Prostate gland (tissue), 2 donors: ENCODE measurements around the gene WNK1. TPM values are rescaled to one million over a fixed set of nuclear protein-coding genes. Genes with fewer than 3 reads are reported as not detected.

Experiments
- DNase-seq: peaks from one replicate; pipeline ENCODE4 v3.0.0-alpha.2; 2019; ENCODE audit warnings: low spot score
- H3K27ac ChIP-seq, 2 donors: fragments of 200-600 bp; sonication (generic); 2 replicates each; pipeline ENCODE4 v1.5.1; 2017 to 2019
- H3K27me3 ChIP-seq: fragments of 200-600 bp; sonication (generic); replicated peaks from 2 replicates; pipeline ENCODE4 v1.5.1; 2019; ENCODE audit not compliant: insufficient read depth
- H3K36me3 ChIP-seq, 2 donors: fragments of 200-600 bp; sonication (generic); 1 replicate in 1 of 2; 2 replicates in 1 of 2; pipeline versions ENCODE4 v1.5.1 to v1.8.1; 2017 to 2019
- H3K4me1 ChIP-seq: fragments of 200-600 bp; sonication (generic); replicated peaks from 2 replicates; pipeline ENCODE4 v1.5.1; 2019
- H3K4me3 ChIP-seq, 2 donors: fragments of 200-600 bp; sonication (generic); 2 replicates each; pipeline ENCODE4 v1.5.1; 2017 to 2019
- H3K9me3 ChIP-seq: fragments of 200-600 bp; sonication (generic); 2 replicates; pipeline ENCODE4 v1.5.1; 2017
- POLR2A ChIP-seq: fragments of 450-650 bp; IDR thresholded peaks from one replicate; pipeline ENCODE4 v1.6.1; 2016; ENCODE audit warnings: antibody characterized with exemption, mild to moderate bottlenecking
- POLR2AphosphoS5 ChIP-seq: sonication (generic); formaldehyde crosslinking; IDR thresholded peaks from one replicate; pipeline ENCODE4 v1.6.1; 2017; ENCODE audit warnings: antibody characterized with exemption
- WGBS: methylation state at CpG from one replicate; pipeline ENCODE4 v1.1.5; 2018; 5-methylcytosine and 5-hydroxymethylcytosine counted together
- intact Hi-C: fragments of 100-400 bp; cut with DNase I; formaldehyde crosslinking; loops from one replicate; pipeline ENCODE4 v1.14.2; 2022
- total RNA-seq, 2 donors: library from RNA; depleted of rRNA; stranded (reverse); fragments of >200 nt; gene quantifications; one replicate each; pipeline ENCODE4 v1.1.0, GENCODE V29; 2016
- TF ChIP-seq, protein P1 (sequence below), 4 experiments: fragments of 200-600 bp in 2 of 4; fragments of 450-650 bp in 2 of 4; sonication (generic) in 2 of 4; IDR thresholded peaks; 1 replicate in 3 of 4; 2 replicates in 1 of 4; pipeline ENCODE4 v1.5.1; 2016 to 2019; ENCODE audit warnings: antibody characterized with exemption in 4 of 4, mild to moderate bottlenecking in 2 of 4, moderate library complexity in 2 of 4

Gene WNK1
- total RNA-seq, 2 donors from 2014 or later = 82.7 to 223 TPM

DNA sequence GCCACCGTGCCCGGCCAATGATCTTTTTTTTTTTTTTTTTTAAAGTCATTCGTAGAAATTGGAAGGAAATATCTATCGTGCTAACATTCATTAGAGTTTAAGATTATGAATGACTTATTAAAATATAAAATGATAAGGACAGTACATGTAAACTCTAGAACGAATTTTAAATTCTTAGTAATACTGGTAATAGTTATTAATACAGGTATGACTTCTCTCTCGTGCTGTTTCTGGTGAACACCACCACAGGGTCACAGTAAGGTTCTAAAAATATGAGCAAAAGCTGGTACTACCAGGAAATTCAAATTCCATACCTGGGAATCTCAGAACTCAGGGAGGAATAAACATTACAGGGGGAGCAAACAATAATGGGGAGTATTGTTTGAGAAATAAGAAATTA, 26.2 kb downstream of the WNK1 start:
- no peaks in the 10 kb centered on the region for H3K9me3 ChIP-seq
- 87% methylated on average over 6 of the region's 6 CpGs for WGBS
- H3K27ac ChIP-seq = no peak overlapping the region
- H3K4me1 ChIP-seq = peaks cover 6% of the 10 kb centered on the region
- no peaks in the 10 kb centered on the region for H3K27me3 ChIP-seq
- H3K4me3 ChIP-seq = no peak overlapping the region
- intact Hi-C loops = no loop called here
- TF ChIP-seq POLR2AphosphoS5 (no peak), POLR2A (no peak)
- TF ChIP-seq, protein P1, sequence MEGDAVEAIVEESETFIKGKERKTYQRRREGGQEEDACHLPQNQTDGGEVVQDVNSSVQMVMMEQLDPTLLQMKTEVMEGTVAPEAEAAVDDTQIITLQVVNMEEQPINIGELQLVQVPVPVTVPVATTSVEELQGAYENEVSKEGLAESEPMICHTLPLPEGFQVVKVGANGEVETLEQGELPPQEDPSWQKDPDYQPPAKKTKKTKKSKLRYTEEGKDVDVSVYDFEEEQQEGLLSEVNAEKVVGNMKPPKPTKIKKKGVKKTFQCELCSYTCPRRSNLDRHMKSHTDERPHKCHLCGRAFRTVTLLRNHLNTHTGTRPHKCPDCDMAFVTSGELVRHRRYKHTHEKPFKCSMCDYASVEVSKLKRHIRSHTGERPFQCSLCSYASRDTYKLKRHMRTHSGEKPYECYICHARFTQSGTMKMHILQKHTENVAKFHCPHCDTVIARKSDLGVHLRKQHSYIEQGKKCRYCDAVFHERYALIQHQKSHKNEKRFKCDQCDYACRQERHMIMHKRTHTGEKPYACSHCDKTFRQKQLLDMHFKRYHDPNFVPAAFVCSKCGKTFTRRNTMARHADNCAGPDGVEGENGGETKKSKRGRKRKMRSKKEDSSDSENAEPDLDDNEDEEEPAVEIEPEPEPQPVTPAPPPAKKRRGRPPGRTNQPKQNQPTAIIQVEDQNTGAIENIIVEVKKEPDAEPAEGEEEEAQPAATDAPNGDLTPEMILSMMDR (IDR thresholded peaks at IDR 0.05) = no peak
- DNase-seq = no peak
- no peaks in the 10 kb centered on the region for H3K36me3 ChIP-seq

DNA sequence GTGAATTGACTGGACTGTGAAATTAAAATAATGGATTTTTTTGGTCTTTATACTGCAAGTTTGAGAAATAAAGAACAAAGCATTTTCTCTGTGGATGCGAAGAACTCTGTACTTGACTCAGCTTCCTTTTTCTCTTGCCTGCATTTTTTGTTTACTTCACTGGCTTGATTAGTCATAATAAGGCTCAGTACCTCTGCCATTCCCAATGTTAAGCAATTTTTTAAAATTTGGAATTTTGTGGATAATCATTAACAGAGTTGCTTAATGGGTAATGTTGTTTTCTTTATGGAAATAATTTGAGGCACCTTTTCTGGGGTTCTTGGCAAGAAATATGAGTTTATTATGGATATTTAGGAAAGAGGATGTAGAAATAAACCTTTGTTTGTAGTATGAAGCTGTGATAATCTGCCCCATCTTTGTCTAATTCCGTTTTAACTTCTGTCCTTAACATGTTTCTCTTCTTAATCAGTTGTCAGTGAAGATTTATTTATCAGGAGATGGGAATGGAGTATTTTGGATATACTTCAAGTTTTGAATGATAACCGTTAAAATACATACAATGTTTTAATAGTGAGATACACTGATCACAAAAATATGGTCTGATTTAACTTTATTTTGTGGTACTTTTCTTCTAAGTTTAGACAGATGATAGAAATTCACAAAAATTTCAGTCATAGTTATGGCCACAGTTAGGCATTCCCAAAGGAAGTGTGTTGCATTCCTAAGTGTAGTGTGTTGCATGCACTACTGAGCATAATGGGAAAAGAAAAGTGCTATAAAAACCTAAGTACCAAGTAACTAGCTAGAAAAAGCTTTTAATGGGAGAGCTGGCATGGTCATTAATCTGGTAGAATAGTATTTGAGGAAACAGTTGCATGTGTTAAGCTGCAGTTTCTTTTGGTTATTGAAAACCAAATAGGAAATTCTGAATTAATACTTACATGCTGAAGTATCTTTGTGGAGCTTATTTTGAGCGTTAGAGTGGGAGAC, 27.7 kb downstream of the WNK1 start:
- no peak for DNase-seq
- H3K36me3 ChIP-seq = no peaks in the 10 kb centered on the region
- TF ChIP-seq POLR2AphosphoS5 = no peak
- TF ChIP-seq POLR2A = no peak
- TF ChIP-seq, protein P1 (IDR thresholded peaks at IDR 0.05) = no peak
- H3K27ac ChIP-seq = no peak overlapping the region
- 51% methylated on average over 4 of the region's 4 CpGs for WGBS
- H3K4me1 ChIP-seq = no peaks in the 10 kb centered on the region
- no peaks in the 10 kb centered on the region for H3K9me3 ChIP-seq
- intact Hi-C loops = no loop called here
- H3K27me3 ChIP-seq = no peaks in the 10 kb centered on the region
- H3K4me3 ChIP-seq = no peak overlapping the region

DNA sequence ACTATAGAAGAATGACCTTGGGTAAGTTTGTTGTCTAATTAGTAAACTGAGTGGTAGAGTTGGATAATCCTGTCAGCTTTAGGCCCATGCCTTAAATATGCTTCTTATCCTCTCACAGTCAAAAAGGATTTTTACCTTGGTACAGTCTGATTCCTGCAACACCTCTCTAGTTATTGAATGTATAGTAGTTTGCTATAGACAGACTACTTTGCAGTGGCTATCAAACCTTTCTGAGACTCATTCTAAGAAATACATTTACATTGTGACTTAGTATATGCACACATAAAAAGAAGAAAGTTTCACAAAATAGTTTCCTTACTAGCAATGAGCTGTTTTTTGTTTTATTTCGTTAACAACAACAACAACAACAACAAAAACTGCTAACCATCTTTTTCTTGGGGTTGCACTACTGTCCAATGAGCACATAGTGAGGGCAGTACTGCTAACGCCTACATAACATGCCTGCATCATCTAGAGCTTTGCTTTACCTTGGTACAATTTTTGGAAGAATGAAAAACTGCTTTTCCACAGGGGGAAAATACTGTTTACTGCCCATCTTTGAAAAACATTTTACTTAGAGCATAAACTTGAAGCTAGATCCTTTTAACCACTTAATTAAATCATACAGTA, 28.5 kb downstream of the WNK1 start:
- TF ChIP-seq POLR2A = no peak
- TF ChIP-seq, protein P1 (IDR thresholded peaks at IDR 0.05) = no peak
- no peak for TF ChIP-seq POLR2AphosphoS5
- Histone ChIP-seq H3K36me3 (no peaks in the 10 kb centered on the region), H3K4me1 (no peaks in the 10 kb centered on the region), H3K4me3 (no peak overlapping the region), H3K27ac (no peak overlapping the region), H3K9me3 (no peaks in the 10 kb centered on the region), H3K27me3 (no peaks in the 10 kb centered on the region)
- intact Hi-C loops = no loop called here
- WGBS = 80% methylated on average over 2 of the region's 2 CpGs
- DNase-seq = no peak

DNA sequence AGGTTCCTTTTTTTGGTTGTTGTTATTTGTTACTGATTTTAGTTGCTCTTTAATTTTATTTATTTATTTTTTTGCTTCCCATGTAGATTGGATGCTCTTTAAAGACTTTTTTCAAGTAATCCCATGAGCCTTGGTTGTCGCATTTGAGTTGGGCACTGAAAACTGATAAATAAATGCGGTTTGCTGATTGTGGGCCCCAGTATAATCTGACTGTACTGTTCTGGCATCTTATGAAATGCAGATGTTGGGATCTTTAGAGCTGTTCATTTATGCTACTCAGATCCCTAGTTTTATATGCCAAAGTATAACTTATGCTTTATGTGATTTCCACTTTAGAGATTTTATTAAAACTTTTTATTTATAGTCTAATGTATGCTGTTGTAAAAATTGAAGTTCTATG, 33.3 kb downstream of the WNK1 start:
- Histone ChIP-seq H3K9me3 (no peaks in the 10 kb centered on the region), H3K36me3 (no peaks in the 10 kb centered on the region), H3K4me1 (no peaks in the 10 kb centered on the region), H3K4me3 (no peak overlapping the region), H3K27ac (no peak overlapping the region), H3K27me3 (no peaks in the 10 kb centered on the region)
- no peak for DNase-seq
- WGBS = 97% methylated on average over 2 of the region's 2 CpGs
- TF ChIP-seq, protein P1 (IDR thresholded peaks at IDR 0.05) = no peak
- TF ChIP-seq POLR2A = no peak
- no peak for TF ChIP-seq POLR2AphosphoS5
- intact Hi-C loops = no loop called here
